ENCODE measurements around the gene XYLT2. TPM values are rescaled to one million over a fixed set of nuclear protein-coding genes. Genes with fewer than 3 reads are reported as not detected.
"Not testable (repeated sequence)": the region's sequence is repeated elsewhere in the genome, so short reads cannot be mapped to it uniquely, and the experiment has no call there.

Gene XYLT2
- total RNA-seq, 1 donor from 2014 or later, result 41.0 TPM

GRCh38 chr17:50312308-50312707 lies 33.6 kb upstream of the XYLT2 start:
- Histone ChIP-seq H4K20me1 (ENCODE audit: insufficient read depth, low read length) (no peaks in the 10 kb centered on the region), H3K27me3 (ENCODE audit: insufficient read depth, low read length) (peaks cover 25% of the 10 kb centered on the region), H2AFZ (ENCODE audit: low read depth, low read length) (no peak overlapping the region), H3K4me1 (ENCODE audit: insufficient read depth, low read length) (no peaks in the 10 kb centered on the region), H3K79me2 (ENCODE audit: insufficient read depth, low read length) (no peaks in the 10 kb centered on the region), H3K27ac (ENCODE audit: low read depth, low read length) (no peak overlapping the region), H3K36me3 (ENCODE audit: insufficient read depth, low read length) (no peaks in the 10 kb centered on the region), H3K4me3 (ENCODE audit: insufficient read depth, low read depth, low read length) (no peak overlapping the region), H3K4me2 (ENCODE audit: low read length) (no peak overlapping the region), H3K9me3 (ENCODE audit: insufficient read depth, low read depth, low read length) (no peaks in the 10 kb centered on the region), H3K9ac (ENCODE audit: low read length) (no peak overlapping the region)
- Mint-ChIP-seq H3K27me3 (ENCODE audit: low read depth, unreplicated experiment) (peaks cover 26% of the 10 kb centered on the region), H3K4me3 (ENCODE audit: unreplicated experiment) (no peak overlapping the region), H3K27ac (ENCODE audit: unreplicated experiment) (no peak overlapping the region), H3K36me3 (ENCODE audit: low read depth, unreplicated experiment) (no peaks in the 10 kb centered on the region), H3K9me3 (ENCODE audit: unreplicated experiment) (peaks cover 8% of the 10 kb centered on the region), H3K4me1 (ENCODE audit: low read depth, unreplicated experiment) (peaks cover 5% of the 10 kb centered on the region)
- FAIRE-seq (no peak), DNase-seq (ENCODE audit: low read depth) (no peak)
- TF ChIP-seq, protein P1, sequence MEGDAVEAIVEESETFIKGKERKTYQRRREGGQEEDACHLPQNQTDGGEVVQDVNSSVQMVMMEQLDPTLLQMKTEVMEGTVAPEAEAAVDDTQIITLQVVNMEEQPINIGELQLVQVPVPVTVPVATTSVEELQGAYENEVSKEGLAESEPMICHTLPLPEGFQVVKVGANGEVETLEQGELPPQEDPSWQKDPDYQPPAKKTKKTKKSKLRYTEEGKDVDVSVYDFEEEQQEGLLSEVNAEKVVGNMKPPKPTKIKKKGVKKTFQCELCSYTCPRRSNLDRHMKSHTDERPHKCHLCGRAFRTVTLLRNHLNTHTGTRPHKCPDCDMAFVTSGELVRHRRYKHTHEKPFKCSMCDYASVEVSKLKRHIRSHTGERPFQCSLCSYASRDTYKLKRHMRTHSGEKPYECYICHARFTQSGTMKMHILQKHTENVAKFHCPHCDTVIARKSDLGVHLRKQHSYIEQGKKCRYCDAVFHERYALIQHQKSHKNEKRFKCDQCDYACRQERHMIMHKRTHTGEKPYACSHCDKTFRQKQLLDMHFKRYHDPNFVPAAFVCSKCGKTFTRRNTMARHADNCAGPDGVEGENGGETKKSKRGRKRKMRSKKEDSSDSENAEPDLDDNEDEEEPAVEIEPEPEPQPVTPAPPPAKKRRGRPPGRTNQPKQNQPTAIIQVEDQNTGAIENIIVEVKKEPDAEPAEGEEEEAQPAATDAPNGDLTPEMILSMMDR (IDR thresholded peaks at IDR 0.05; ENCODE audit: insufficient read depth, low read depth, low read length), result no peak
- no peak for TF ChIP-seq EZH2 (IDR thresholded peaks at IDR 0.05; ENCODE audit: insufficient read depth, low read length)

GRCh38 chr17:50314456-50315011 lies 31.4 kb upstream of the XYLT2 start:
- H3K9ac ChIP-seq (ENCODE audit: low read length), result no peak overlapping the region
- no peak overlapping the region for H3K27ac ChIP-seq (ENCODE audit: low read depth, low read length)
- Mint-ChIP-seq H3K9me3 (ENCODE audit: unreplicated experiment) (peaks cover 8% of the 10 kb centered on the region), H3K36me3 (ENCODE audit: low read depth, unreplicated experiment) (no peaks in the 10 kb centered on the region), H3K27me3 (ENCODE audit: low read depth, unreplicated experiment) (peaks cover 23% of the 10 kb centered on the region), H3K27ac (ENCODE audit: unreplicated experiment) (no peak overlapping the region), H3K4me1 (ENCODE audit: low read depth, unreplicated experiment) (peaks cover 5% of the 10 kb centered on the region), H3K4me3 (ENCODE audit: unreplicated experiment) (no peak overlapping the region)
- H3K4me1 ChIP-seq (ENCODE audit: insufficient read depth, low read length), result no peaks in the 10 kb centered on the region
- no peak overlapping the region for H3K4me3 ChIP-seq (ENCODE audit: insufficient read depth, low read depth, low read length)
- no peak overlapping the region for H2AFZ ChIP-seq (ENCODE audit: low read depth, low read length)
- H4K20me1 ChIP-seq (ENCODE audit: insufficient read depth, low read length), result no peaks in the 10 kb centered on the region
- FAIRE-seq, result no peak
- no peak overlapping the region for H3K4me2 ChIP-seq (ENCODE audit: low read length)
- no peaks in the 10 kb centered on the region for H3K36me3 ChIP-seq (ENCODE audit: insufficient read depth, low read length)
- H3K9me3 ChIP-seq (ENCODE audit: insufficient read depth, low read depth, low read length), result no peaks in the 10 kb centered on the region
- no peaks in the 10 kb centered on the region for H3K79me2 ChIP-seq (ENCODE audit: insufficient read depth, low read length)
- no peak for DNase-seq (ENCODE audit: low read depth)
- peaks cover 32% of the 10 kb centered on the region for H3K27me3 ChIP-seq (ENCODE audit: insufficient read depth, low read length)
- TF ChIP-seq, protein P1 (IDR thresholded peaks at IDR 0.05; ENCODE audit: insufficient read depth, low read depth, low read length), result no peak

DNA sequence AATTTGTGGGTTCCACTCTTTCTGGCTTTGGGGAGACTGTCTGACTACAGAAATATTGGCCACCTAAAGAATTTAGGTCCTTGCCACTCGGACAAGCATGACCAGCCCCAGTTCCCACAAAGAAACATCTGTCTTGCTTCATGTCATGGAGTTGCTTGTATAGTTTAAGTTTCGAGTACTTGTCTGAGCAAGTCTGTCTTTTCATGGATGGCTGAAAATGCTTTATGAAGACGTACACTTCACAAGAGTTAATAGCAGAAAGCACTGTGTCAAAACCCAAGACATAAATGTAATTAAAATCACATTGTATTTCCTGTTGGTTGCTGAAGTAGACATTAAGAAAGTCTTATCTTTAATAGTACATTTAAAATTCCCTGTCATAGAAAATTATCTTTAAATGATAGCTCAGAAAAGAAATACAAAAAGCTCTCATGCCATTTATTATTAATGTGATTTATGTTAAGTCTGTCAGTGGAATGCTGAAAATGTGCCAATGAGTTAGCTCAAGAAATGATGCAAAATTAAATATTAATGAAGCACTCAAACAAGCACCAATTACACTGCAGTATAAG lies 29.8 kb upstream of the XYLT2 start:
- no peaks in the 10 kb centered on the region for H3K9me3 ChIP-seq (ENCODE audit: insufficient read depth, low read depth, low read length)
- H3K27ac ChIP-seq (ENCODE audit: low read depth, low read length), result no peak overlapping the region
- no peaks in the 10 kb centered on the region for H3K4me1 ChIP-seq (ENCODE audit: insufficient read depth, low read length)
- TF ChIP-seq, protein P1 (IDR thresholded peaks at IDR 0.05; ENCODE audit: insufficient read depth, low read depth, low read length), result no peak
- no peak for TF ChIP-seq EZH2 (IDR thresholded peaks at IDR 0.05; ENCODE audit: insufficient read depth, low read length)
- Mint-ChIP-seq H3K27me3 (ENCODE audit: low read depth, unreplicated experiment) (peaks cover 15% of the 10 kb centered on the region), H3K27ac (ENCODE audit: unreplicated experiment) (no peak overlapping the region), H3K9me3 (ENCODE audit: unreplicated experiment) (peaks cover 5% of the 10 kb centered on the region), H3K4me3 (ENCODE audit: unreplicated experiment) (no peak overlapping the region), H3K4me1 (ENCODE audit: low read depth, unreplicated experiment) (no peaks in the 10 kb centered on the region), H3K36me3 (ENCODE audit: low read depth, unreplicated experiment) (no peaks in the 10 kb centered on the region)
- no peaks in the 10 kb centered on the region for H4K20me1 ChIP-seq (ENCODE audit: insufficient read depth, low read length)
- FAIRE-seq (no peak), DNase-seq (ENCODE audit: low read depth) (no peak)
- no peaks in the 10 kb centered on the region for H3K79me2 ChIP-seq (ENCODE audit: insufficient read depth, low read length)
- H3K9ac ChIP-seq (ENCODE audit: low read length), result no peak overlapping the region
- no peak overlapping the region for H3K4me2 ChIP-seq (ENCODE audit: low read length)
- H3K27me3 ChIP-seq (ENCODE audit: insufficient read depth, low read length), result peaks cover 32% of the 10 kb centered on the region
- H3K4me3 ChIP-seq (ENCODE audit: insufficient read depth, low read depth, low read length), result no peak overlapping the region
- H2AFZ ChIP-seq (ENCODE audit: low read depth, low read length), result no peak overlapping the region
- no peaks in the 10 kb centered on the region for H3K36me3 ChIP-seq (ENCODE audit: insufficient read depth, low read length)

GRCh38 chr17:50316660-50317059 lies 29.3 kb upstream of the XYLT2 start:
- not testable (repeated sequence) for H3K4me1 ChIP-seq (ENCODE audit: insufficient read depth, low read length); H3K79me2 ChIP-seq (ENCODE audit: insufficient read depth, low read length); H3K27ac Mint-ChIP-seq (ENCODE audit: unreplicated experiment); DNase-seq (ENCODE audit: low read depth); H4K20me1 ChIP-seq (ENCODE audit: insufficient read depth, low read length); H3K36me3 ChIP-seq (ENCODE audit: insufficient read depth, low read length); H3K9me3 ChIP-seq (ENCODE audit: insufficient read depth, low read depth, low read length); H3K36me3 Mint-ChIP-seq (ENCODE audit: low read depth, unreplicated experiment); H3K4me2 ChIP-seq (ENCODE audit: low read length); H3K4me3 Mint-ChIP-seq (ENCODE audit: unreplicated experiment); H3K9ac ChIP-seq (ENCODE audit: low read length); H3K4me1 Mint-ChIP-seq (ENCODE audit: low read depth, unreplicated experiment); H3K27ac ChIP-seq (ENCODE audit: low read depth, low read length); H2AFZ ChIP-seq (ENCODE audit: low read depth, low read length); H3K4me3 ChIP-seq (ENCODE audit: insufficient read depth, low read depth, low read length); FAIRE-seq; H3K9me3 Mint-ChIP-seq (ENCODE audit: unreplicated experiment); H3K27me3 Mint-ChIP-seq (ENCODE audit: low read depth, unreplicated experiment)
- H3K27me3 ChIP-seq (ENCODE audit: insufficient read depth, low read length), result peaks cover 29% of the 10 kb centered on the region

Measured in astrocyte (in vitro differentiated cells and primary cell).